Liver (tissue), 3 donors: ENCODE data around the gene LYVE1.

Experiments used
- ATF3 ChIP-seq: IDR thresholded peaks from 2 replicates; pipeline ENCODE4 v1.6.1; 2016; ENCODE audit warnings: antibody characterized with exemption
- CTCF ChIP-seq: fragments of 150-350 bp; IDR thresholded peaks from 2 replicates; pipeline ENCODE4 v1.5.1; 2017; ENCODE audit warnings: improper control_type of control experiment, low read depth, low read length; ENCODE audit not compliant: missing input control
- EGR1 ChIP-seq, 2 donors: IDR thresholded peaks; 2 replicates each; pipeline ENCODE4 v1.6.1; 2016 to 2018; ENCODE audit warnings: antibody characterized with exemption in 2 of 2, low read depth in 2 of 2
- FOXA1 ChIP-seq: IDR thresholded peaks from 2 replicates; pipeline ENCODE4 v1.6.1; 2016; ENCODE audit warnings: antibody characterized with exemption
- GABPA ChIP-seq, 2 donors: IDR thresholded peaks in 1 of 2; conservative IDR thresholded peaks in 1 of 2; 2 replicates each; pipeline ENCODE4 v1.6.1; 2016; ENCODE audit warnings: antibody characterized with exemption in 2 of 2, mild to moderate bottlenecking in 1 of 2, moderate library complexity in 1 of 2
- HNF4A ChIP-seq, 2 donors: conservative IDR thresholded peaks; 2 replicates each; pipeline ENCODE4 v1.6.1; 2016; ENCODE audit warnings: antibody characterized with exemption in 2 of 2, mild to moderate bottlenecking in 2 of 2
- HNF4G ChIP-seq: IDR thresholded peaks from 2 replicates; pipeline ENCODE4 v1.6.1; 2016; ENCODE audit warnings: antibody characterized with exemption
- RAD21 ChIP-seq, 2 donors: IDR thresholded peaks; 2 replicates each; pipeline ENCODE4 v1.6.1; 2016; ENCODE audit warnings: antibody characterized with exemption in 2 of 2, mild to moderate bottlenecking in 2 of 2
- REST ChIP-seq: IDR thresholded peaks from 2 replicates; pipeline ENCODE4 v1.6.1; 2016; ENCODE audit warnings: antibody characterized with exemption, mild to moderate bottlenecking
- SP1 ChIP-seq: IDR thresholded peaks from 2 replicates; pipeline ENCODE4 v1.6.1; 2018; ENCODE audit warnings: antibody characterized with exemption, mild to moderate bottlenecking
- TAF1 ChIP-seq: conservative IDR thresholded peaks from 2 replicates; pipeline ENCODE4 v1.6.1; 2016; ENCODE audit warnings: antibody characterized with exemption, mild to moderate bottlenecking
- YY1 ChIP-seq: IDR thresholded peaks from 2 replicates; pipeline ENCODE4 v1.6.1; 2016; ENCODE audit warnings: antibody characterized with exemption, mild to moderate bottlenecking
- TF ChIP-seq, protein P1 (sequence below): IDR thresholded peaks from 2 replicates; pipeline ENCODE4 v1.6.1; 2016; ENCODE audit warnings: antibody characterized with exemption
- TF ChIP-seq, protein P2 (sequence below): IDR thresholded peaks from 2 replicates; pipeline ENCODE4 v1.6.1; 2016; ENCODE audit warnings: antibody characterized with exemption
- donor health status: healthy.
- donor health status: healthy.

DNA sequence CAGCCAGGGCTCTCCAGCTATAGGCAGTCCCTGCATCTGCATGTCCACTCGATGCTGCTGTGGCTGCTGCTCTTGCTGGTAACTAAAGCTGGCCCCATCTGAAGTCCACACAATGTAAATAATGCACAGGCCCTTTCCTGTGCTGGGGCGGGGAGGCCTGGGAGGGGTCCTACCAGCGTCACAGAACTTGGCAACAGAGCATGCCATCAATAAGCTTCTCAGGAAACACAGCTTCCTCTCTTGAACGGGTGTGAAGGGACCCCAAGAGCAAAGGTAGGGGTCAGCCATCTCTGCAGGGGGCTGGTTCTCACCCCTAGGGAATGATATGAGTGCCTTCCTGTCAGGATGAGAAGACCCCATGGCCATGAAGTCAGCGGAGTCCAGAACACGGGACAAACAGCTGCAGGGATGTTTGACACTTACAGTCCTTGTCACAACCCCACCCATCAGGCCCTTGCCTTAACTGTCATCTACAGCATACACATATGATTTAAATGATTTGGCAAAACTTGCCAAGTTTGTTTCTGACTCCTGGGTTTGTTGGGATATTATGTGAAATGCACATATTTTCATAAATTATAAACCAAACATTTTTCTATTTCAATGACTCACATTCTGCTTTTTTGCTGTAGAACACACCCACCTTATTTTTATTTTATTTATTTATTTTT, 39.1 kb upstream of the LYVE1 start:
- no peak for TF ChIP-seq GABPA (IDR thresholded peaks at IDR 0.05 in 1 of 2, conservative IDR thresholded peaks at IDR 0.05 in 1 of 2)
- TF ChIP-seq CTCF, result no peak
- TF ChIP-seq EGR1 (IDR thresholded peaks at IDR 0.05; ENCODE audit: low read depth in 2 of 2), result no peak
- TF ChIP-seq RAD21 (IDR thresholded peaks at IDR 0.05), result no peak
- TF ChIP-seq REST, result no peak
- no peak for TF ChIP-seq HNF4A (conservative IDR thresholded peaks at IDR 0.05)
- no peak for TF ChIP-seq FOXA1
- no peak for TF ChIP-seq YY1
- TF ChIP-seq SP1, result no peak
- TF ChIP-seq, protein P1, sequence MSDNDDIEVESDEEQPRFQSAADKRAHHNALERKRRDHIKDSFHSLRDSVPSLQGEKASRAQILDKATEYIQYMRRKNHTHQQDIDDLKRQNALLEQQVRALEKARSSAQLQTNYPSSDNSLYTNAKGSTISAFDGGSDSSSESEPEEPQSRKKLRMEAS, result no peak
- TF ChIP-seq TAF1, result no peak
- no peak for TF ChIP-seq HNF4G
- TF ChIP-seq, protein P2, sequence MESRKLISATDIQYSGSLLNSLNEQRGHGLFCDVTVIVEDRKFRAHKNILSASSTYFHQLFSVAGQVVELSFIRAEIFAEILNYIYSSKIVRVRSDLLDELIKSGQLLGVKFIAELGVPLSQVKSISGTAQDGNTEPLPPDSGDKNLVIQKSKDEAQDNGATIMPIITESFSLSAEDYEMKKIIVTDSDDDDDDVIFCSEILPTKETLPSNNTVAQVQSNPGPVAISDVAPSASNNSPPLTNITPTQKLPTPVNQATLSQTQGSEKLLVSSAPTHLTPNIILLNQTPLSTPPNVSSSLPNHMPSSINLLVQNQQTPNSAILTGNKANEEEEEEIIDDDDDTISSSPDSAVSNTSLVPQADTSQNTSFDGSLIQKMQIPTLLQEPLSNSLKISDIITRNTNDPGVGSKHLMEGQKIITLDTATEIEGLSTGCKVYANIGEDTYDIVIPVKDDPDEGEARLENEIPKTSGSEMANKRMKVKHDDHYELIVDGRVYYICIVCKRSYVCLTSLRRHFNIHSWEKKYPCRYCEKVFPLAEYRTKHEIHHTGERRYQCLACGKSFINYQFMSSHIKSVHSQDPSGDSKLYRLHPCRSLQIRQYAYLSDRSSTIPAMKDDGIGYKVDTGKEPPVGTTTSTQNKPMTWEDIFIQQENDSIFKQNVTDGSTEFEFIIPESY, result no peak
- TF ChIP-seq ATF3, result no peak
